Astrocyte of the cerebellum (primary cell): Measurements from ENCODE around the gene TRIM56.

ENCODE experiments used
- DNase-seq: peaks from one replicate; pipeline ENCODE4 v3.0.0-alpha.2; 2011; ENCODE audit warnings: low read depth
- H3K4me3 ChIP-seq: 2 replicates; pipeline ENCODE4 v1.5.1; 2011; ENCODE audit warnings: mild to moderate bottlenecking, low read depth, low read length, moderate library complexity
- CTCF ChIP-seq: IDR thresholded peaks from 2 replicates; pipeline ENCODE4 v1.5.1; 2012; ENCODE audit warnings: low read length, low read depth, moderate library complexity, mild to moderate bottlenecking; ENCODE audit errors: missing control alignments
- in situ Hi-C: cut with HindIII; loops from 2 replicates; pipeline ENCODE4 v1.10.0; 2017; ENCODE audit warnings: low sequenced_read_pairs

The TRIM56 gene

GRCh38 chr7:101121991-101122932 is 37.0 kb downstream of the TRIM56 start:
- TF ChIP-seq CTCF: no peak
- no peak overlapping the region for H3K4me3 ChIP-seq
- peak; percentile 84 for DNase-seq
- in situ Hi-C loops: no loop called here

GRCh38 chr7:101122933-101123702 is 37.8 kb downstream of the TRIM56 start:
- TF ChIP-seq CTCF: no peak
- H3K4me3 ChIP-seq: no peak overlapping the region
- in situ Hi-C loops: no loop called here
- DNase-seq: no peak

GRCh38 chr7:101123703-101124068 is 38.4 kb downstream of the TRIM56 start:
- in situ Hi-C loops: no loop called here
- DNase-seq: no peak
- TF ChIP-seq CTCF: no peak
- H3K4me3 ChIP-seq: no peak overlapping the region

GRCh38 chr7:101124376-101125056 is 39.2 kb downstream of the TRIM56 start:
- H3K4me3 ChIP-seq: no peak overlapping the region
- peak; percentile 96 for DNase-seq
- in situ Hi-C loops: no loop called here
- no peak for TF ChIP-seq CTCF

GRCh38 chr7:101125989-101126650 is 40.8 kb downstream of the TRIM56 start:
- no peak for TF ChIP-seq CTCF
- in situ Hi-C loops: no loop called here
- no peak for DNase-seq
- no peak overlapping the region for H3K4me3 ChIP-seq
